Endothelial cell of umbilical vein (primary cell): ENCODE results near the gene ZNF407. TPM values are rescaled to one million over a fixed set of nuclear protein-coding genes. Genes with fewer than 3 reads are reported as not detected.

Source experiments
- BruUV-seq: library from RNA; stranded (reverse); fragments of 400-500 nt; replicated peaks from 2 replicates; lab custom pipeline; 2021; lab: Mats Ljungman, UMichigan
- CTCF ChIA-PET: fragments of 300-600, 350-600 bp; sonication (Branson Sonifier 250); formaldehyde crosslinking; loops from one replicate; lab custom pipeline; 2021; ENCODE audit warnings: antibody characterized with exemption, inconsistent platforms; lab: Charles Lee
- POLR2A ChIA-PET: fragments of 300-600, 350-600 bp; sonication (Branson Sonifier 250); formaldehyde crosslinking; loops from one replicate; lab custom pipeline; 2021; ENCODE audit warnings: antibody characterized with exemption, inconsistent platforms; lab: Charles Lee
- DNase-seq: peaks from one replicate; pipeline ENCODE4 v3.0.0-alpha.2; 2011; ENCODE audit warnings: low read depth, low spot score
- FAIRE-seq: peaks from 2 replicates; lab custom pipeline; 2011; peaks lifted over from hg19 to GRCh38; lab: Jason Lieb, UNC
- H2AFZ ChIP-seq: 2 replicates; pipeline ENCODE4 v1.6.0; 2012; ENCODE audit warnings: low read depth, low read length, control low read depth, inconsistent platforms
- H3K27ac ChIP-seq: 2 replicates; pipeline ENCODE4 v1.5.1; 2011; ENCODE audit warnings: low read depth, mild to moderate bottlenecking, control low read depth, low read length, moderate library complexity; ENCODE audit not compliant: insufficient read depth
- H3K27me3 ChIP-seq, 2 experiments: 2 replicates each; pipeline versions ENCODE4 v1.6.0 to v1.6.1; 2011; ENCODE audit warnings: low read length in 2 of 2, mixed read lengths in 1 of 2; ENCODE audit not compliant: control insufficient read depth in 2 of 2, insufficient read depth in 2 of 2
- H3K36me3 ChIP-seq, 2 experiments: 2 replicates in 1 of 2; 3 replicates in 1 of 2; pipeline ENCODE4 v1.5.1; 2011; ENCODE audit warnings: low read length in 2 of 2, mild to moderate bottlenecking in 1 of 2, moderate library complexity in 1 of 2; ENCODE audit not compliant: control insufficient read depth in 2 of 2, insufficient read depth in 2 of 2; ENCODE audit errors: extremely low read depth in 1 of 2
- H3K4me1 ChIP-seq: 3 replicates; pipeline ENCODE4 v1.5.1; 2011; ENCODE audit warnings: mild to moderate bottlenecking, low read length; ENCODE audit not compliant: control insufficient read depth, insufficient read depth; ENCODE audit errors: extremely low read depth
- H3K4me2 ChIP-seq: 2 replicates; pipeline ENCODE4 v1.6.1; 2011; ENCODE audit warnings: low read length, control low read depth, mixed read lengths; ENCODE audit not compliant: insufficient read depth
- H3K4me3 ChIP-seq, 3 experiments: fragments of 200-600 bp in 1 of 3; sonication (generic), shearing (Covaris generic) in 1 of 3; replicated peaks in 1 of 3; 2 replicates each; pipeline ENCODE4 v1.5.1; 2011 to 2016; ENCODE audit warnings: control low read depth in 3 of 3, low read length in 3 of 3, mild to moderate bottlenecking in 2 of 3, inconsistent platforms in 1 of 3, low read depth in 1 of 3, moderate library complexity in 1 of 3; ENCODE audit not compliant: insufficient read depth in 1 of 3
- H3K79me2 ChIP-seq: 2 replicates; pipeline ENCODE4 v1.6.0; 2012; ENCODE audit warnings: low read length, inconsistent platforms; ENCODE audit not compliant: control insufficient read depth, insufficient read depth
- H3K9ac ChIP-seq: replicated peaks from 2 replicates; pipeline ENCODE3; 2011; ENCODE audit warnings: low read length, control low read depth; ENCODE audit not compliant: insufficient read depth; ENCODE audit errors: extremely low read depth
- H3K9me1 ChIP-seq: replicated peaks from 3 replicates; pipeline ENCODE4 v1.6.0; 2011; ENCODE audit warnings: mild to moderate bottlenecking, low read length; ENCODE audit not compliant: control insufficient read depth, insufficient read depth; ENCODE audit errors: extremely low read depth
- H3K9me3 ChIP-seq: replicated peaks from 2 replicates; pipeline ENCODE4 v1.5.1; 2012; ENCODE audit warnings: low read length, inconsistent platforms; ENCODE audit not compliant: control insufficient read depth, insufficient read depth
- H4K20me1 ChIP-seq: replicated peaks from 2 replicates; pipeline ENCODE3; 2011; ENCODE audit warnings: mild to moderate bottlenecking, low read length; ENCODE audit not compliant: control insufficient read depth, insufficient read depth; ENCODE audit errors: extremely low read depth
- EZH2 ChIP-seq: IDR thresholded peaks from 2 replicates; pipeline ENCODE4 v1.6.1; 2012; ENCODE audit warnings: borderline replicate concordance, low read depth, mild to moderate bottlenecking, moderate library complexity, low read length, inconsistent platforms; ENCODE audit not compliant: severe bottlenecking
- FOS ChIP-seq: IDR thresholded peaks from 2 replicates; pipeline ENCODE4 v1.6.1; 2011; ENCODE audit warnings: mild to moderate bottlenecking, low read length, moderate library complexity, borderline replicate concordance; ENCODE audit not compliant: insufficient read depth
- GATA2 ChIP-seq: IDR thresholded peaks from 2 replicates; pipeline ENCODE4 v1.7.0; 2011; ENCODE audit warnings: low read depth, mild to moderate bottlenecking, moderate library complexity, mixed read lengths, low read length; ENCODE audit not compliant: insufficient read length, insufficient read depth
- JUN ChIP-seq: IDR thresholded peaks from 2 replicates; pipeline ENCODE4 v1.6.1; 2011; ENCODE audit warnings: borderline replicate concordance, low read depth; ENCODE audit not compliant: insufficient read length, insufficient read depth
- MYC ChIP-seq: IDR thresholded peaks from one replicate; pipeline ENCODE4 v1.6.1; 2011; ENCODE audit warnings: mild to moderate bottlenecking, low read depth, low read length
- POLR2AphosphoS5 ChIP-seq: IDR thresholded peaks from 2 replicates; pipeline ENCODE4 v1.6.1; 2012; ENCODE audit warnings: low read depth, mild to moderate bottlenecking, control low read depth, low read length, moderate library complexity; ENCODE audit not compliant: insufficient read depth
- dilution Hi-C: fragments of 300-500 bp; cut with MboI; formaldehyde crosslinking; loops from one replicate; pipeline ENCODE4 v1.15.0; 2019; ENCODE audit warnings: low sequenced_read_pairs; ENCODE audit not compliant: extremely low pct_ligation_motif_present
- intact Hi-C: fragments of 100-400 bp; cut with micrococcal nuclease; formaldehyde crosslinking; loops from one replicate; pipeline ENCODE4 v1.10.0; 2022
- polyA plus RNA-seq, 4 experiments: library from polyadenylated mRNA; depleted of rRNA in 3 of 4; stranded (reverse) in 3 of 4; unstranded in 1 of 4; fragments of >200 nt; gene quantifications; 2 replicates each; pipeline versions ENCODE4 v1.2.1 to v1.2.3, GENCODE V29; 2011 to 2012; ENCODE audit warnings: missing spikeins in 1 of 4
- total RNA-seq: library from RNA; stranded (reverse); gene quantifications from 2 replicates; pipeline ENCODE4 v1.2.3, GENCODE V29; 2021
- TF ChIP-seq, protein P1 (sequence below), 2 donors: IDR thresholded peaks; 1 replicate in 1 of 2; 2 replicates in 1 of 2; pipeline ENCODE4 v1.5.1; 2011; ENCODE audit warnings: low read length in 2 of 2, mild to moderate bottlenecking in 2 of 2, moderate library complexity in 2 of 2, control low read depth in 1 of 2, inconsistent platforms in 1 of 2, low read depth in 1 of 2; ENCODE audit not compliant: insufficient read depth in 1 of 2; ENCODE audit errors: extremely low read depth in 1 of 2
- TF ChIP-seq, protein P2 (sequence below): IDR thresholded peaks from 2 replicates; pipeline ENCODE4 v1.6.1; 2011; ENCODE audit not compliant: insufficient read depth, insufficient read length

Gene ZNF407
- total and polyA plus RNA-seq, 2 donors (not counting 3 experiments of a cell fraction or from before 2014, with no cell fraction given): 3.8 to 20.1 TPM

DNA sequence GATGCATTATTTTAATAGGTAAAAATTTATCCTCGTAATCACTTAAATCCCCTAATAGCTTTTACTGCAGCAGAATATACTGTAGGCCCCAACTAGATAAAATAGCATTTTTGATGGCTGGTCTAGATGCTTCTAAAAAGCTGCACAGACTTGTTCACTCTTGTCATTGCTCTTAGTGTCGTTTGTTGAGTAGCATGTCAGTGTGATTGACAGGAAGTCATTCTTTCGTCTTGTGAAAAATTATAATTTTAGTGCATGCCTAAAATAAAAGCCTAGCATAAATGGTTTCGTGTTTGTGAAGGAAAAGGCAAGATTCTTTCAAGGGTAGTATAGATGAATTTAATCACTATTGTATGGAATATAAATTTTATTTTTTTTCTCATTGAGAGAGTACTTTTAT lies 336.3 kb downstream of the ZNF407 start:
- ChIA-PET CTCF (no interaction called here), POLR2A (no interaction called here)
- Histone ChIP-seq H3K4me2 (no peak overlapping the region), H3K9ac (no peak overlapping the region), H3K9me3 (no peaks in the 10 kb centered on the region), H3K79me2 (no peaks in the 10 kb centered on the region), H3K9me1 (no peaks in the 10 kb centered on the region), H3K36me3 (no peaks in the 10 kb centered on the region), H3K4me1 (no peaks in the 10 kb centered on the region), H3K4me3 (no peak overlapping the region), H2AFZ (no peak overlapping the region), H3K27me3 (no peaks in the 10 kb centered on the region), H3K27ac (no peak overlapping the region), H4K20me1 (no peaks in the 10 kb centered on the region)
- FAIRE-seq (no peak), DNase-seq (no peak)
- intact Hi-C loops: no loop called here
- no TSS peak for BruUV-seq
- TF ChIP-seq MYC (no peak), GATA2 (no peak)
- TF ChIP-seq, protein P1, sequence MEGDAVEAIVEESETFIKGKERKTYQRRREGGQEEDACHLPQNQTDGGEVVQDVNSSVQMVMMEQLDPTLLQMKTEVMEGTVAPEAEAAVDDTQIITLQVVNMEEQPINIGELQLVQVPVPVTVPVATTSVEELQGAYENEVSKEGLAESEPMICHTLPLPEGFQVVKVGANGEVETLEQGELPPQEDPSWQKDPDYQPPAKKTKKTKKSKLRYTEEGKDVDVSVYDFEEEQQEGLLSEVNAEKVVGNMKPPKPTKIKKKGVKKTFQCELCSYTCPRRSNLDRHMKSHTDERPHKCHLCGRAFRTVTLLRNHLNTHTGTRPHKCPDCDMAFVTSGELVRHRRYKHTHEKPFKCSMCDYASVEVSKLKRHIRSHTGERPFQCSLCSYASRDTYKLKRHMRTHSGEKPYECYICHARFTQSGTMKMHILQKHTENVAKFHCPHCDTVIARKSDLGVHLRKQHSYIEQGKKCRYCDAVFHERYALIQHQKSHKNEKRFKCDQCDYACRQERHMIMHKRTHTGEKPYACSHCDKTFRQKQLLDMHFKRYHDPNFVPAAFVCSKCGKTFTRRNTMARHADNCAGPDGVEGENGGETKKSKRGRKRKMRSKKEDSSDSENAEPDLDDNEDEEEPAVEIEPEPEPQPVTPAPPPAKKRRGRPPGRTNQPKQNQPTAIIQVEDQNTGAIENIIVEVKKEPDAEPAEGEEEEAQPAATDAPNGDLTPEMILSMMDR (IDR thresholded peaks at IDR 0.05; ENCODE audit: extremely low read depth in 1 of 2, insufficient read depth in 1 of 2, low read depth in 1 of 2, low read length in 2 of 2): no peak
- dilution Hi-C loops: no loop called here

DNA sequence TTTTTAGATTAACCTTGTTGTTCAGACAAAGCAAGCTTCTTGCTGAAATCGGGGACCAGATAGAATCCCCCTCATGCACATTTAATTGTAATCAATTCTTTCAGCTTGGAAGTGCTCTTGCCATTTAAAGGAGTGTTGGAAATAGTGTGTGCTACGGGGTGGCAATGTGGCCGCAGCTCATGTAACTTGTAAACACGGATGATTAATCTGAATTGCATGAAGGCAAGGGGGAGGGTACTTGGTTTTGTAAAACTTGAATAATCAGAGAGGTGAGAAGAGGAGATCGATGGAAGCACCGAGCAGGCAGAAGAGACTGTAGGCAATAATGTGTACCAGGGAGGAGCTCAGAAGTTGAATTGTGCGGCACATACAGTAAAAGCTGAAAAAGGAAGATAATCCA lies 337.8 kb downstream of the ZNF407 start:
- CTCF ChIA-PET: interaction anchor here (1.5 kb wide), 1 partner anchor 13 kb away, joined by 4 read pairs; no protein-coding TSS in a partner anchor

More for the DNA sequence above, 337.8 kb downstream of the ZNF407 start:
- DNase-seq (no peak), FAIRE-seq (no peak)
- no peaks in the 10 kb centered on the region for H4K20me1 ChIP-seq
- no peaks in the 10 kb centered on the region for H3K9me3 ChIP-seq
- POLR2A ChIA-PET: no interaction called here
- no peaks in the 10 kb centered on the region for H3K36me3 ChIP-seq
- H3K9ac ChIP-seq: no peak overlapping the region
- no peak overlapping the region for H3K27ac ChIP-seq
- no peaks in the 10 kb centered on the region for H3K4me1 ChIP-seq
- dilution Hi-C loops (no loop called here), intact Hi-C loops (no loop called here)
- H3K27me3 ChIP-seq: no peaks in the 10 kb centered on the region
- H3K79me2 ChIP-seq: no peaks in the 10 kb centered on the region
- BruUV-seq: no TSS peak
- H3K9me1 ChIP-seq: no peaks in the 10 kb centered on the region
- no peak overlapping the region for H2AFZ ChIP-seq
- TF ChIP-seq, protein P1 (IDR thresholded peaks at IDR 0.05; ENCODE audit: extremely low read depth in 1 of 2, insufficient read depth in 1 of 2, low read depth in 1 of 2, low read length in 2 of 2): no peak
- TF ChIP-seq FOS (no peak), EZH2 (no peak), POLR2AphosphoS5 (no peak), JUN (no peak), MYC (no peak), GATA2 (no peak)
- TF ChIP-seq, protein P2, sequence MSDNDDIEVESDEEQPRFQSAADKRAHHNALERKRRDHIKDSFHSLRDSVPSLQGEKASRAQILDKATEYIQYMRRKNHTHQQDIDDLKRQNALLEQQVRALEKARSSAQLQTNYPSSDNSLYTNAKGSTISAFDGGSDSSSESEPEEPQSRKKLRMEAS: no peak
- no peak overlapping the region for H3K4me3 ChIP-seq
- H3K4me2 ChIP-seq: no peak overlapping the region
